Gastrocnemius medialis (tissue), 4 donors: Measurements from ENCODE around the gene SNX1. TPM values are rescaled to one million over a fixed set of nuclear protein-coding genes. Genes with fewer than 3 reads are reported as not detected.
"Not testable (repeated sequence)": the region's sequence is repeated elsewhere in the genome, so short reads cannot be mapped to it uniquely, and the experiment has no call there.

Experiments used
- ATAC-seq, 2 donors: fragments of 150-250 bp; one replicate each; pipeline ENCODE4 v1.9.1; 2016
- DNase-seq, 2 donors: peaks; one replicate each; pipeline ENCODE4 v3.0.0-alpha.2; 2019
- H3K27ac ChIP-seq, 4 donors: fragments of 200-600 bp; sonication (generic); 1 replicate in 1 of 4; 2 replicates in 3 of 4; pipeline ENCODE4 v1.5.1; 2016 to 2018; ENCODE audit warnings: mild to moderate bottlenecking in 2 of 4, moderate library complexity in 1 of 4
- H3K27me3 ChIP-seq, 3 donors: fragments of 200-600 bp; sonication (generic) in 2 of 3; 1 replicate in 1 of 3; 2 replicates in 2 of 3; pipeline versions ENCODE4 v1.5.1 to v1.6.0; 2016 to 2019; ENCODE audit warnings: mild to moderate bottlenecking in 1 of 3, moderate library complexity in 1 of 3
- H3K36me3 ChIP-seq, 2 donors: fragments of 200-600 bp; sonication (generic) in 1 of 2; one replicate each; pipeline ENCODE4 v1.5.1; 2017 to 2018
- H3K4me1 ChIP-seq, 2 donors: fragments of 200-600 bp; sonication (generic) in 1 of 2; one replicate each; pipeline ENCODE4 v1.5.1; 2016 to 2017; ENCODE audit warnings: mild to moderate bottlenecking in 2 of 2
- H3K4me3 ChIP-seq, 4 donors: fragments of 200-600 bp; sonication (generic) in 3 of 4; 1 replicate in 1 of 4; 2 replicates in 3 of 4; pipeline ENCODE4 v1.5.1; 2016 to 2019; ENCODE audit warnings: mild to moderate bottlenecking in 2 of 4
- H3K9me3 ChIP-seq, 3 donors: fragments of 200-600 bp; sonication (generic) in 2 of 3; 1 replicate in 1 of 3; 2 replicates in 2 of 3; pipeline ENCODE4 v1.5.1; 2016 to 2019
- POLR2A ChIP-seq, 2 donors: fragments of 450-650 bp; IDR thresholded peaks; one replicate each; pipeline ENCODE4 v1.6.1; 2017; ENCODE audit warnings: antibody characterized with exemption in 2 of 2, mild to moderate bottlenecking in 2 of 2, moderate library complexity in 2 of 2
- in situ Hi-C, 4 donors: fragments of 200-750 bp; cut with MboI; loops; one replicate each; pipeline versions ENCODE4 v1.15.0 to v1.8.0; 2017; ENCODE audit warnings: low sequenced_read_pairs in 4 of 4
- intact Hi-C: fragments of 100-400 bp; cut with DNase I; formaldehyde crosslinking; loops from one replicate; pipeline ENCODE4 v1.15.1; 2023; ENCODE audit warnings: low total_unique reads
- total RNA-seq, 4 donors: library from RNA; depleted of rRNA; stranded (reverse); fragments of >200 nt; gene quantifications; one replicate each; pipeline versions ENCODE4 v1.1.0 to v1.2.3, GENCODE V29; 2016
- TF ChIP-seq, protein P1 (sequence below), 5 experiments: fragments of 450-650 bp in 3 of 5; fragments of 200-600 bp in 2 of 5; sonication (generic) in 2 of 5; IDR thresholded peaks in 4 of 5; conservative IDR thresholded peaks in 1 of 5; 1 replicate in 4 of 5; 2 replicates in 1 of 5; pipeline ENCODE4 v1.5.1; 2016 to 2019; ENCODE audit warnings: antibody characterized with exemption in 5 of 5, mild to moderate bottlenecking in 3 of 5, moderate library complexity in 3 of 5

The SNX1 gene
- total RNA-seq, 4 donors from 2014 or later = 26.7 to 39.3 (median 34.1) TPM

DNA sequence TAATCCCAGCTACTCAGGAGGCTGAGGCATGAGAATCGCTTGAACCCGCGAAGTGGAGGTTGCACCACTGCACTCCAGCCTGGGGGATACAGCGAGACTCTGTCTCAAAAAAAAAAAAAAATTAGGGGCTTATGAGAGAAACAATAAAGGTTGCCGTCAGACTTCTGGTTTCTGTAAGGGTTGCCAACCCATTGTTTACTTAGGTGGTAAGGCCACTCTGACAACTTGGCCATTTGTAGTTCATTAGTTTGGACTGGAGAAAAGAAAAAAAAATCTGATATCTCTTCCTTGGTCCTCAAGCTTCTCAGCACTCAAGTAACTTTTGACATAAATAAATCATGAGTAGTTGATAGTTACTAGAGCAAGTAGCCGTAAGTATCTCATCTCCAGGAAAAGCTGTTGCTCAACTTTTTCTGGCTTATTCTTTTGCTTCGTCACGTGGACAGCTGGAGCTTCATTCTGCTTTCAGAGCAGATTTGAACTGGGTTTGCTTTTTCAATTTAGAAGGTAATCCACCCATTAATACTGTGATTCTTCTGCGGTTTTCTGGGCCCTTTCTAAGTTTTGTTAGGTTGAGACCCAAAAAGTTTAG, 9.4 kb downstream of the SNX1 start:
- in situ Hi-C loops = no loop called here
- DNase-seq = peak; percentile 64
- no peaks in the 10 kb centered on the region for H3K27me3 ChIP-seq
- H3K36me3 ChIP-seq = no peaks in the 10 kb centered on the region
- H3K4me1 ChIP-seq = peaks cover 43 to 85% of the 10 kb centered on the region in 2 donors
- H3K9me3 ChIP-seq = no peaks in the 10 kb centered on the region
- H3K4me3 ChIP-seq = no peak overlapping the region
- H3K27ac ChIP-seq = peak overlapping the region; percentile 62 to 85 (median 78)
- no peak for TF ChIP-seq POLR2A (IDR thresholded peaks at IDR 0.05)
- TF ChIP-seq, protein P1, sequence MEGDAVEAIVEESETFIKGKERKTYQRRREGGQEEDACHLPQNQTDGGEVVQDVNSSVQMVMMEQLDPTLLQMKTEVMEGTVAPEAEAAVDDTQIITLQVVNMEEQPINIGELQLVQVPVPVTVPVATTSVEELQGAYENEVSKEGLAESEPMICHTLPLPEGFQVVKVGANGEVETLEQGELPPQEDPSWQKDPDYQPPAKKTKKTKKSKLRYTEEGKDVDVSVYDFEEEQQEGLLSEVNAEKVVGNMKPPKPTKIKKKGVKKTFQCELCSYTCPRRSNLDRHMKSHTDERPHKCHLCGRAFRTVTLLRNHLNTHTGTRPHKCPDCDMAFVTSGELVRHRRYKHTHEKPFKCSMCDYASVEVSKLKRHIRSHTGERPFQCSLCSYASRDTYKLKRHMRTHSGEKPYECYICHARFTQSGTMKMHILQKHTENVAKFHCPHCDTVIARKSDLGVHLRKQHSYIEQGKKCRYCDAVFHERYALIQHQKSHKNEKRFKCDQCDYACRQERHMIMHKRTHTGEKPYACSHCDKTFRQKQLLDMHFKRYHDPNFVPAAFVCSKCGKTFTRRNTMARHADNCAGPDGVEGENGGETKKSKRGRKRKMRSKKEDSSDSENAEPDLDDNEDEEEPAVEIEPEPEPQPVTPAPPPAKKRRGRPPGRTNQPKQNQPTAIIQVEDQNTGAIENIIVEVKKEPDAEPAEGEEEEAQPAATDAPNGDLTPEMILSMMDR (IDR thresholded peaks at IDR 0.05 in 4 of 5, conservative IDR thresholded peaks at IDR 0.05 in 1 of 5) = no peak
- intact Hi-C loops = loop anchor here (5.0 to 10.0 kb wide), 2 partner anchors 57 to 250 kb away; partner anchors contain the start of genes CSNK1G1 and PPIB
- ATAC-seq = peak; percentile 94 to 98

DNA sequence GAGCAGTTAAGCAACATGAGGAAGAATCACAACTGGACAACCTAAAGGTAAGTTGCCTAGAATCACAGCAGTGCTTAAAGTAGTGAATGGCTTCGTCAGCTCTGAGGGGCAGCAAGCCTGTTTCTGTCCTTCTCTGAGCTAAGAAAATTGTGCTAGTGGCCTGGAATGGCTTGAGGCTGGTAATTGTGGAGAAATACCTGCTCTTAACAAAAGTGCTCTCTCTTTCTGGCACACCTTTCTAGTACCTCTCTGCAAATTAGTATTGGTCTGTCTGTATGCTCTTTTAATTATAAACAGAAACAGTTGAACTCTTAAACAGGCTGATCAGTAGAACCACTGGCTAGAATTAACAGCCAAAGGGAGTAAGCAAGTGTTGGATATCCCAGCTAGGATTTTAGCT, 11.6 kb downstream of the SNX1 start:
- Histone ChIP-seq H3K27ac (peak overlapping the region in 2 of 4 donors; percentile 13 to 55), H3K9me3 (no peaks in the 10 kb centered on the region), H3K4me3 (no peak overlapping the region), H3K36me3 (peaks cover 0 to under 1% of the 10 kb centered on the region in 2 donors), H3K4me1 (peaks cover 63 to 96% of the 10 kb centered on the region in 2 donors), H3K27me3 (no peaks in the 10 kb centered on the region)
- intact Hi-C loops = loop anchor here (5.0 to 10.0 kb wide), 2 partner anchors 55 to 247 kb away; partner anchors contain the start of genes CSNK1G1 and PPIB
- no peak for TF ChIP-seq POLR2A (IDR thresholded peaks at IDR 0.05)
- TF ChIP-seq, protein P1 (IDR thresholded peaks at IDR 0.05 in 4 of 5, conservative IDR thresholded peaks at IDR 0.05 in 1 of 5) = no peak
- ATAC-seq = no peak
- no peak for DNase-seq
- in situ Hi-C loops = no loop called here

DNA sequence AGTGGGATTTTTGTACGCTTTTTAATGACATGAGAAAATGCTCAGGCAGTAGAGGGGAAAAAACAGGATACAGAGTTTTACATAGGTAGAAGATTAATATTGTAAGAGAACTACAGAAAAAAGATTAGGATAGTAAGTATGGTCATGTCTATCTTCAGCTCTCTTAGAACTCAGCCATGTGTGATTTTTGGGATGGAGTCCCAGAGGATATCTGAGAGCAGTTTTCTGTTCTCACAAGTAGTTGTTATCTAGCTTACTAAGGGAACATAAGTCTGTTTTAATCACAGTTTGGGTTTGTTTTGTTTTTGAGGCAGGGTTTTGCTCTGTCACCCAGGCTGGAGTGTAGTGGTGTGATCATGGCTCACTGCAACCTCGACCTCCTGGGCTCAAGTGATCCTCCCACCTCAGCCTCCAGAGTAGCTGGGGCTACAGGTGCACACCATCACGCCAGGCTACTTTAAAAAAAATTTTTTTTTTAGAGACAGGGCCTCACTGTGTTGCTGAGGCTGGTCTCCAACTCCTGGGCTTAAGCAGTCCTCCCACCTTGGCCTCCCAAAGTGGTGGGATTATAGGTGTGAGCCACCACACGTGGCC, 14.4 kb downstream of the SNX1 start:
- in situ Hi-C loops, H3K9me3 ChIP-seq, DNase-seq, H3K27me3 ChIP-seq, intact Hi-C loops, H3K4me3 ChIP-seq: not testable (repeated sequence)
- Histone ChIP-seq H3K4me1 (peaks cover 64 to 78% of the 10 kb centered on the region in 2 donors), H3K36me3 (peaks cover 0 to 29% of the 10 kb centered on the region in 2 donors), H3K27ac (peak overlapping the region; percentile 9 to 70 (median 37))
- peak in 1 of 2 donors; percentile 71 for ATAC-seq

DNA sequence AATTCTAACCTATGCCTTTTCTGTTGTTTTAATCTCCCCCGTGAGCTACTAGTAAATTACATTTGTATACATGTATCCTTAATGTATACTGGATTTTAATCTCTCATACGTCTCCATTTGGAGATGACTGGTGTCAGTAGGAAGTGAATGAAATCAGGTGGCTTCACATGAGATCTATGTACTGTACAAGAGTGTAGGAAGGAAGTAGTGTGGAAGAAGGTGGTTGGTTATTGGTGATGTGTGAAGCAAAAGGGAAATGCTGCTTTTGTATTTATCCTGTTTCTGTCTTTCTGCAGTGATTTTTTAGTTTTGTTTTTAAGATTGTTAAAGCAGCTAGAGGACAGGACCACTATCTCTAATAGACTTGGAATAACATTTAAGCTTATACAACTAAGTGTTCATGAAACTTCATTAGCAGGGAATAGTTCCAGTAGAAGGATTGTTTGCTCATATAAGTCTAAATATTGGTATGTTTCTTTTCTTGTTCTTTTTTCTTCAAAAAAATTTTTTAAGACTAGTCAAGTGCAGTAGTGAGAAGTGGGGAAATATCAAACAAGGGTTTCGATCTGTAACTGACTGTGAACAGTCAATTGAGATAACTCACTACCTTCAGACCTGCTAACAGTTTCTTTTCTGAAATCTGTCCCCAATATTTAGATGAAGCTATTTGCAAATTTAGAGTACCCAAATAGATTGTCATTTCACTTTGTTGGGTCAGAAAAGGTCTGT, 15.3 kb downstream of the SNX1 start:
- in situ Hi-C loops = no loop called here
- Histone ChIP-seq H3K4me3 (no peak overlapping the region), H3K27me3 (no peaks in the 10 kb centered on the region), H3K27ac (peak overlapping the region; percentile 23 to 70 (median 45)), H3K36me3 (peaks cover 0 to 38% of the 10 kb centered on the region in 2 donors), H3K9me3 (no peaks in the 10 kb centered on the region), H3K4me1 (peaks cover 57 to 69% of the 10 kb centered on the region in 2 donors)
- DNase-seq (no peak), ATAC-seq (no peak)
- TF ChIP-seq, protein P1 (IDR thresholded peaks at IDR 0.05 in 4 of 5, conservative IDR thresholded peaks at IDR 0.05 in 1 of 5) = no peak
- TF ChIP-seq POLR2A (IDR thresholded peaks at IDR 0.05) = no peak
- intact Hi-C loops = no loop called here

DNA sequence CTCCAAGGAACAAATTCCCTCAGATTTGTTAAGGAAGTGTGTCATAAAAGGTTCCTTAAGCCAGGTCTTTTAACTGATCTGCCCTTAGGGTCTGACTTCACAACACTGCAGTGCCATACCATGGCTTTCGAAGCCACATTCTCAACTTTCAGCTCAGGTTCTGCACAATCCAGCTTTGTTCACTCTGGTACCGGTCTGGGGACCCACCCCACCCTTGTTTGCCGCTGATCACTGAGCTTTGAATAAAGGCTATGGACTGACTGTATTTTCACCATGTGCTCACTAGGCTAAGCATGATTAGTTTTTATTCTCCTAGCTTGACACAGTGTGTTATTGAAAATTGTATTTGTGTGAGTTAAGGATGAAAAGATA, 15.9 kb downstream of the SNX1 start:
- H3K27ac ChIP-seq = peak overlapping the region; percentile 11 to 70 (median 45)
- ATAC-seq = no peak
- intact Hi-C loops = no loop called here

More for the DNA sequence above, 15.9 kb downstream of the SNX1 start:
- Histone ChIP-seq H3K9me3 (no peaks in the 10 kb centered on the region), H3K4me3 (no peak overlapping the region), H3K27me3 (no peaks in the 10 kb centered on the region), H3K36me3 (peaks cover 0 to 43% of the 10 kb centered on the region in 2 donors), H3K4me1 (peaks cover 51 to 63% of the 10 kb centered on the region in 2 donors)
- no peak for DNase-seq
- in situ Hi-C loops = no loop called here
- TF ChIP-seq POLR2A (IDR thresholded peaks at IDR 0.05) = no peak
- TF ChIP-seq, protein P1 (IDR thresholded peaks at IDR 0.05 in 4 of 5, conservative IDR thresholded peaks at IDR 0.05 in 1 of 5) = no peak
